Measurements from ENCODE around the gene INTS1. TPM values are rescaled to one million over a fixed set of nuclear protein-coding genes. Genes with fewer than 3 reads are reported as not detected.
"Not testable (repeated sequence)": the region's sequence is repeated elsewhere in the genome, so short reads cannot be mapped to it uniquely, and the experiment has no call there.

Gene INTS1
- total and polyA plus RNA-seq, 4 donors: 31.2 to 121 (median 46.0) TPM

- Histone ChIP-seq H3K36me3 (ENCODE audit: control insufficient read depth in 4 of 4, insufficient read depth in 4 of 4, low read length in 4 of 4) (no peaks in the 10 kb centered on the region), H3K9ac (ENCODE audit: insufficient read depth in 1 of 2, low read length in 2 of 2) (no peak overlapping the region), H3K4me1 (ENCODE audit: control insufficient read depth in 5 of 5, insufficient read depth in 5 of 5, low read length in 5 of 5) (no peaks in the 10 kb centered on the region), H3K4me3 (no peak overlapping the region), H3K9me3 (ENCODE audit: control insufficient read depth in 4 of 4, insufficient read depth in 3 of 4, low read length in 3 of 4) (peaks cover 0 to 6% (median 0%) of the 10 kb centered on the region in 4 donors), H3K27ac (ENCODE audit: low read depth in 1 of 2, low read length in 1 of 2) (no peak overlapping the region), H3K27me3 (ENCODE audit: control insufficient read depth in 3 of 3, insufficient read depth in 3 of 3, low read length in 2 of 3) (peaks cover 0 to 8% (median 0%) of the 10 kb centered on the region in 3 donors)
- no peak for ATAC-seq (ENCODE audit: insufficient read depth, low FRiP score)
- no peak for TF ChIP-seq CTCF (IDR thresholded peaks at IDR 0.05; ENCODE audit: control extremely low read depth, extremely low read depth)
- DNase-seq: no peak
- WGBS, 2 donors: 77 to 89% methylated on average over 27 of the region's 27 CpGs
Measured at GRCh38 chr7:1520539-1521234, 16.5 kb upstream of the INTS1 start.

GRCh38 chr7:1519322-1519922 is 15.2 kb upstream of the INTS1 start:
- 91 to 95% methylated on average over 12 of the region's 12 CpGs for WGBS, 2 donors
- not testable (repeated sequence) for H3K27ac ChIP-seq (ENCODE audit: low read depth in 1 of 2, low read length in 1 of 2); H3K36me3 ChIP-seq (ENCODE audit: control insufficient read depth in 4 of 4, insufficient read depth in 4 of 4, low read length in 4 of 4); H3K4me1 ChIP-seq (ENCODE audit: control insufficient read depth in 5 of 5, insufficient read depth in 5 of 5, low read length in 5 of 5); H3K4me3 ChIP-seq; H3K27me3 ChIP-seq (ENCODE audit: control insufficient read depth in 3 of 3, insufficient read depth in 3 of 3, low read length in 2 of 3); DNase-seq; H3K9me3 ChIP-seq (ENCODE audit: control insufficient read depth in 4 of 4, insufficient read depth in 3 of 4, low read length in 3 of 4); ATAC-seq (ENCODE audit: insufficient read depth, low FRiP score); H3K9ac ChIP-seq (ENCODE audit: insufficient read depth in 1 of 2, low read length in 2 of 2)

GRCh38 chr7:1516586-1517251 is 12.5 kb upstream of the INTS1 start:
- Histone ChIP-seq H3K9me3 (ENCODE audit: control insufficient read depth in 4 of 4, insufficient read depth in 3 of 4, low read length in 3 of 4) (peaks cover 0 to 5% (median 0%) of the 10 kb centered on the region in 4 donors), H3K4me3 (no peak overlapping the region), H3K36me3 (ENCODE audit: control insufficient read depth in 4 of 4, insufficient read depth in 4 of 4, low read length in 4 of 4) (no peaks in the 10 kb centered on the region), H3K9ac (ENCODE audit: insufficient read depth in 1 of 2, low read length in 2 of 2) (no peak overlapping the region), H3K4me1 (ENCODE audit: control insufficient read depth in 5 of 5, insufficient read depth in 5 of 5, low read length in 5 of 5) (peaks cover 0 to 2% (median 0%) of the 10 kb centered on the region in 5 donors), H3K27ac (ENCODE audit: low read depth in 1 of 2, low read length in 1 of 2) (no peak overlapping the region), H3K27me3 (ENCODE audit: control insufficient read depth in 3 of 3, insufficient read depth in 3 of 3, low read length in 2 of 3) (no peaks in the 10 kb centered on the region)
- DNase-seq (no peak), ATAC-seq (ENCODE audit: insufficient read depth, low FRiP score) (no peak)
- TF ChIP-seq CTCF (IDR thresholded peaks at IDR 0.05; ENCODE audit: control extremely low read depth, extremely low read depth): no peak
- 74 to 80% methylated on average over 18 of the region's 18 CpGs for WGBS, 2 donors

- H3K4me3 ChIP-seq; H3K36me3 ChIP-seq (ENCODE audit: control insufficient read depth in 4 of 4, insufficient read depth in 4 of 4, low read length in 4 of 4); H3K9me3 ChIP-seq (ENCODE audit: control insufficient read depth in 4 of 4, insufficient read depth in 3 of 4, low read length in 3 of 4); H3K27ac ChIP-seq (ENCODE audit: low read depth in 1 of 2, low read length in 1 of 2); H3K9ac ChIP-seq (ENCODE audit: insufficient read depth in 1 of 2, low read length in 2 of 2); ATAC-seq (ENCODE audit: insufficient read depth, low FRiP score); DNase-seq; H3K4me1 ChIP-seq (ENCODE audit: control insufficient read depth in 5 of 5, insufficient read depth in 5 of 5, low read length in 5 of 5); H3K27me3 ChIP-seq (ENCODE audit: control insufficient read depth in 3 of 3, insufficient read depth in 3 of 3, low read length in 2 of 3): not testable (repeated sequence)
- 84% methylated on average over 17 of the region's 17 CpGs for WGBS, 2 donors
Measured at GRCh38 chr7:1515509-1515967, 11.3 kb upstream of the INTS1 start.

Data from lung (tissue), 12 donors.